Keratinocyte (primary cell): ENCODE measurements around the gene FAM53A. TPM values are rescaled to one million over a fixed set of nuclear protein-coding genes. Genes with fewer than 3 reads are reported as not detected.

Source experiments
- DNase-seq: peaks from one replicate; pipeline ENCODE4 v3.0.0-alpha.2; 2011; ENCODE audit warnings: low read depth, missing footprints, low spot score
- FAIRE-seq: peaks from 2 replicates; lab custom pipeline; 2011; peaks lifted over from hg19 to GRCh38; lab: Jason Lieb, UNC
- H2AFZ ChIP-seq: 2 replicates; pipeline ENCODE4 v1.6.0; 2012; ENCODE audit warnings: low read length, control low read depth, inconsistent platforms; ENCODE audit not compliant: control insufficient read depth
- H3K27ac ChIP-seq: 2 replicates; pipeline ENCODE4 v1.5.1; 2011; ENCODE audit warnings: low read length; ENCODE audit not compliant: control insufficient read depth, insufficient read depth
- H3K27me3 ChIP-seq: 3 replicates; pipeline ENCODE4 v1.6.0; 2011; ENCODE audit warnings: low read length; ENCODE audit not compliant: control insufficient read depth, insufficient read depth; ENCODE audit errors: extremely low read depth
- H3K36me3 ChIP-seq, 2 experiments: 2 replicates in 1 of 2; 3 replicates in 1 of 2; pipeline ENCODE4 v1.5.1; 2011; ENCODE audit warnings: low read length in 2 of 2, mild to moderate bottlenecking in 1 of 2; ENCODE audit not compliant: control insufficient read depth in 2 of 2, insufficient read depth in 2 of 2; ENCODE audit errors: extremely low read depth in 1 of 2
- H3K4me1 ChIP-seq: 3 replicates; pipeline ENCODE4 v1.5.1; 2011; ENCODE audit warnings: low read length; ENCODE audit not compliant: control insufficient read depth, insufficient read depth; ENCODE audit errors: extremely low read depth
- H3K4me2 ChIP-seq: 3 replicates; pipeline ENCODE4 v1.6.0; 2011; ENCODE audit warnings: low read depth, low read length; ENCODE audit not compliant: control insufficient read depth, insufficient read depth; ENCODE audit errors: extremely low read depth
- H3K4me3 ChIP-seq, 3 experiments: fragments of 200-600 bp in 1 of 3; sonication (generic) in 1 of 3; 2 replicates in 2 of 3; 3 replicates in 1 of 3; pipeline ENCODE4 v1.5.1; 2011 to 2016; ENCODE audit warnings: low read length in 3 of 3, mild to moderate bottlenecking in 3 of 3, control low read depth in 2 of 3, inconsistent platforms in 1 of 3, low read depth in 1 of 3, mixed read lengths in 1 of 3, mixed run types in 1 of 3, moderate library complexity in 1 of 3; ENCODE audit not compliant: control insufficient read depth in 2 of 3, insufficient read depth in 2 of 3; ENCODE audit errors: extremely low read depth in 1 of 3
- H3K79me2 ChIP-seq: 2 replicates; pipeline ENCODE4 v1.6.0; 2012; ENCODE audit warnings: low read length; ENCODE audit not compliant: control insufficient read depth, insufficient read depth
- H3K9ac ChIP-seq: 3 replicates; pipeline ENCODE4 v1.6.0; 2011; ENCODE audit warnings: low read length; ENCODE audit not compliant: control insufficient read depth, insufficient read depth; ENCODE audit errors: extremely low read depth
- H3K9me1 ChIP-seq: 3 replicates; pipeline ENCODE4 v1.6.0; 2011; ENCODE audit warnings: low read length; ENCODE audit not compliant: control insufficient read depth, insufficient read depth; ENCODE audit errors: extremely low read depth
- H3K9me3 ChIP-seq: 2 replicates; pipeline ENCODE4 v1.5.1; 2012; ENCODE audit warnings: low read depth, low read length; ENCODE audit not compliant: control insufficient read depth
- H4K20me1 ChIP-seq: 3 replicates; pipeline ENCODE4 v1.6.0; 2011; ENCODE audit warnings: low read length; ENCODE audit not compliant: control insufficient read depth, insufficient read depth; ENCODE audit errors: extremely low read depth
- EZH2 ChIP-seq: IDR thresholded peaks from one replicate; pipeline ENCODE4 v1.6.1; 2012; ENCODE audit warnings: inconsistent platforms, mild to moderate bottlenecking, low read length, moderate library complexity
- dilution Hi-C: fragments of 300-500 bp; cut with MboI; formaldehyde crosslinking; loops from one replicate; pipeline ENCODE4 v1.7.0; 2020; ENCODE audit warnings: low sequenced_read_pairs; ENCODE audit not compliant: extremely low pct_ligation_motif_present
- polyA plus RNA-seq, 5 experiments: library from polyadenylated mRNA; depleted of rRNA in 3 of 5; stranded (reverse) in 3 of 5; stranded (forward) in 1 of 5; unstranded in 1 of 5; fragments of >200 nt; gene quantifications; 1 replicate in 1 of 5; 2 replicates in 3 of 5; 3 replicates in 1 of 5; pipeline versions ENCODE4 v1.2.1 to v1.2.3, GENCODE V29; 2011 to 2012; ENCODE audit warnings: missing spikeins in 2 of 5, low read depth in 1 of 5, low replicate concordance in 1 of 5
- TF ChIP-seq, protein P1 (sequence below), 3 experiments: IDR thresholded peaks in 1 of 3; conservative IDR thresholded peaks in 1 of 3; optimal IDR thresholded peaks in 1 of 3; 2 replicates in 2 of 3; 3 replicates in 1 of 3; pipeline versions ENCODE3 to v1.5.1; 2011; ENCODE audit warnings: low read length in 3 of 3, mild to moderate bottlenecking in 3 of 3, moderate library complexity in 2 of 3, control low read depth in 1 of 3, inconsistent platforms in 1 of 3; ENCODE audit not compliant: insufficient read depth in 2 of 3; ENCODE audit errors: extremely low read depth in 1 of 3

Gene FAM53A
- polyA plus RNA-seq, 1 donor (not counting 4 experiments of a cell fraction or from before 2014, with no cell fraction given): 0.50 TPM

DNA sequence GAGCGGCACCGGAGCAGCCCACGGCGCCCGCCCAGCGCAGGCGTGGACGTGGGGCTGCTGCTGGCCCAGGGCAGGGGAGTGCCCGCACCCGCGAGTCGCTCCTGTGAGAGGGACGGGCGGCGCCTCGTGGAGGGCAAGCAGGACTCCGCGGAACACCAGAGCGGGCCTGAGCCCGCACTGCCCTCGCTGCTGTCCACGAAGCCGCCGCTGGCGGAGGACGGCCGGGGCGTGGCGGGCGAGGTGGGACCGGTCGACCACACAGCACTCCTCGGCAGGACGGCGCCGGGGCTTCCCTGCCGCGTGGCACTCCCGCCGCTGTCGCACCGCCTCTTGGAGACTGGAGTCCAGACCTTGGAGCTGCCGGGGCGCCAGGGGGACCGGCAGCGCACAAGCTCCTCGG lies 29.0 kb downstream of the FAM53A start:
- no peak for FAIRE-seq
- H4K20me1 ChIP-seq: no peaks in the 10 kb centered on the region
- no peak for TF ChIP-seq EZH2
- TF ChIP-seq, protein P1, sequence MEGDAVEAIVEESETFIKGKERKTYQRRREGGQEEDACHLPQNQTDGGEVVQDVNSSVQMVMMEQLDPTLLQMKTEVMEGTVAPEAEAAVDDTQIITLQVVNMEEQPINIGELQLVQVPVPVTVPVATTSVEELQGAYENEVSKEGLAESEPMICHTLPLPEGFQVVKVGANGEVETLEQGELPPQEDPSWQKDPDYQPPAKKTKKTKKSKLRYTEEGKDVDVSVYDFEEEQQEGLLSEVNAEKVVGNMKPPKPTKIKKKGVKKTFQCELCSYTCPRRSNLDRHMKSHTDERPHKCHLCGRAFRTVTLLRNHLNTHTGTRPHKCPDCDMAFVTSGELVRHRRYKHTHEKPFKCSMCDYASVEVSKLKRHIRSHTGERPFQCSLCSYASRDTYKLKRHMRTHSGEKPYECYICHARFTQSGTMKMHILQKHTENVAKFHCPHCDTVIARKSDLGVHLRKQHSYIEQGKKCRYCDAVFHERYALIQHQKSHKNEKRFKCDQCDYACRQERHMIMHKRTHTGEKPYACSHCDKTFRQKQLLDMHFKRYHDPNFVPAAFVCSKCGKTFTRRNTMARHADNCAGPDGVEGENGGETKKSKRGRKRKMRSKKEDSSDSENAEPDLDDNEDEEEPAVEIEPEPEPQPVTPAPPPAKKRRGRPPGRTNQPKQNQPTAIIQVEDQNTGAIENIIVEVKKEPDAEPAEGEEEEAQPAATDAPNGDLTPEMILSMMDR (optimal IDR thresholded peaks at IDR 0.05 in 1 of 3, IDR thresholded peaks at IDR 0.05 in 1 of 3, conservative IDR thresholded peaks at IDR 0.05 in 1 of 3; ENCODE audit: extremely low read depth in 1 of 3, insufficient read depth in 2 of 3, low read length in 3 of 3): no peak
- DNase-seq: no peak
- H3K4me3 ChIP-seq: no peak overlapping the region
- H3K4me2 ChIP-seq: no peak overlapping the region
- no peaks in the 10 kb centered on the region for H3K36me3 ChIP-seq
- H3K27me3 ChIP-seq: no peaks in the 10 kb centered on the region
- H2AFZ ChIP-seq: no peak overlapping the region
- H3K9ac ChIP-seq: no peak overlapping the region
- dilution Hi-C loops: no loop called here
- H3K4me1 ChIP-seq: no peaks in the 10 kb centered on the region
- no peaks in the 10 kb centered on the region for H3K9me1 ChIP-seq
- peaks cover 1% of the 10 kb centered on the region for H3K9me3 ChIP-seq
- H3K79me2 ChIP-seq: no peaks in the 10 kb centered on the region
- H3K27ac ChIP-seq: no peak overlapping the region

DNA sequence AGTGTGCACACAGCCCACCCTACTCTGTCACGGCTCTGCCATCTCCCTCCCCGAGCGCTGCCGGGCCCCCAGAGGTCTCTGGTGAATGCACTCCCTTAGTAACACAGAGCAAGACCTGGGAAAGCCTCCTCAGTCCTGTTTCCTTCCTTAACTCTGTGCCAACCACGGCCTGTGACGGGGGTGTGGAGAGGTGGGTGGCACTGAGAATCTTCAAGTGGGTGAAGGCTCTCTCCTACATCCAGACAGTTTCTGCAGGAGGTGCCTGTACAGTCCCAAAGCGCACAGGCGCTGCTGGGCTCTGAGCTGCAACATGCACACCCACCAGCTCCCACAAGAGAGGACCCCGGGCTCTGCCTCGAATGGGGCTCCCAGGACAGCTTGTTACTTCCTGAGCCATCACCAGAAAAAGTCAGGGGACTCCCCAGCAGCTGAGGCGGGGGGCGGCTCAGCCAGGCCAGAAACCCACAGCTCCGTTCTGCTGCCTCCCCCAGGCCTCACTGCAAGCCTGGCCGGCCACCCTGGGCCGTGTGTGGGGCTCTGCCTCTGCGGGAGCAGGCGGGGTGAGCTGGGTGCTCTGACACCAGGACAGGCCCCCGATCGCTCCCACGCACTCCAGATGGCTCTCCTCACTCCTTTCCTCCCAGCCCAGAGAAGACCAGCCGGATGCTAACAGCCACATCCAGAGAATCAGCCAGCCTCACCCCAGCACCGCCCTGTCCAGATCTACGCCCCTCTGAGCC lies 29.7 kb downstream of the FAM53A start:
- Histone ChIP-seq H3K4me2 (no peak overlapping the region), H3K9ac (no peak overlapping the region), H2AFZ (no peak overlapping the region), H3K79me2 (no peaks in the 10 kb centered on the region), H3K27ac (no peak overlapping the region), H3K4me1 (no peaks in the 10 kb centered on the region), H4K20me1 (no peaks in the 10 kb centered on the region), H3K4me3 (no peak overlapping the region), H3K27me3 (no peaks in the 10 kb centered on the region), H3K36me3 (no peaks in the 10 kb centered on the region), H3K9me1 (no peaks in the 10 kb centered on the region), H3K9me3 (peaks cover 2% of the 10 kb centered on the region)
- TF ChIP-seq, protein P1 (optimal IDR thresholded peaks at IDR 0.05 in 1 of 3, IDR thresholded peaks at IDR 0.05 in 1 of 3, conservative IDR thresholded peaks at IDR 0.05 in 1 of 3; ENCODE audit: extremely low read depth in 1 of 3, insufficient read depth in 2 of 3, low read length in 3 of 3): no peak
- no peak for TF ChIP-seq EZH2
- FAIRE-seq (no peak), DNase-seq (no peak)
- dilution Hi-C loops: no loop called here
